SK-N-SH treated with all-trans-retinoic acid at 6 μM for 48 hours (cell line): ENCODE results near the gene COQ10A.

Experiments
- ARNTL ChIP-seq: fragments of 450-650 bp; formaldehyde crosslinking; IDR thresholded peaks from 2 replicates; pipeline ENCODE4 v1.5.0; 2020; ENCODE audit warnings: low read depth, mild to moderate bottlenecking, moderate library complexity, borderline replicate concordance
- RARB ChIP-seq: fragments of 250-450 bp; sonication (Bioruptor Pico); IDR thresholded peaks from 2 replicates; pipeline ENCODE4 v1.8.0; 2021; ENCODE audit warnings: mild to moderate bottlenecking, moderate library complexity
- ZFP30 ChIP-seq: fragments of 450-650 bp; formaldehyde crosslinking; IDR thresholded peaks from 2 replicates; pipeline ENCODE4 v1.5.0; 2022; ENCODE audit warnings: mild to moderate bottlenecking, moderate library complexity

DNA sequence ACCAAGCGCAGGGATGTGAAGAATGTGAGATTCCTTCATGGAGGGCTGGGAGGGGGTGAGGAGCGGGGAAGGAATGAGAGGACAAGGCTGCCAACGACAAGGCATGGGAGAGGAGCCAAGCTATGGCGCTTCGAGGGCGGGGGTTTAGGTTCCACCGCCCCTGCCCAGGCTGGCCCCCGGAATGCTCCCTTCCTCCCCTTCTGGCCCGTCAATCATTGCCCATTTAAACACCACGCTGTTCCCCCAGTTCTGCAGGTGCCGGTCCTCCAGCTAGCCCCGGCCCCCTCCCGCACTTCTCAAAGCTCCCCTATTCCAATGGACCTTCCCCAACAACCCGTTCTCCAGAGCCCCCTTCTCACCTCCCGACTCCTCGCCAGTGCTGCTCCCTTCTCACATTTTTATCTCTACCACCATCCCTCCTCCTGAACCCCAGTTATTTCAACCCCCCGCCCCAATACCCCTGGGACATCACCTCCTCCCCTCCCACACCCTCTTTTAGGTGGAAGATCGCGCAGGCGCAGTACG lies 45.4 kb upstream of the COQ10A start:
- TF ChIP-seq ZFP30 (CRISPR knock-in tag) (no peak), RARB (CRISPR knock-in tag) (no peak), ARNTL (CRISPR knock-in tag) (no peak)
